MG63 (cell line): Measurements from ENCODE around the gene TSHZ2. TPM values are rescaled to one million over a fixed set of nuclear protein-coding genes. Genes with fewer than 3 reads are reported as not detected.

Experiments used
- DNase-seq: peaks from one replicate; pipeline ENCODE4 v3.0.0-alpha.2; 2020
- H3K27me3 ChIP-seq: fragments of 250-450 bp; sonication (Bioruptor Pico); 2 replicates; pipeline ENCODE4 v1.5.1; 2020; ENCODE audit warnings: mild to moderate bottlenecking, moderate library complexity
- H3K36me3 ChIP-seq: fragments of 250-450 bp; sonication (Bioruptor Pico); 2 replicates; pipeline ENCODE4 v1.5.1; 2020; ENCODE audit warnings: mild to moderate bottlenecking, moderate library complexity
- H3K4me3 ChIP-seq: fragments of 250-450 bp; sonication (Bioruptor Pico); 2 replicates; pipeline ENCODE4 v1.5.1; 2020; ENCODE audit warnings: mild to moderate bottlenecking, moderate library complexity
- H3K9me3 ChIP-seq: fragments of 250-450 bp; sonication (Bioruptor Pico); 2 replicates; pipeline ENCODE4 v1.5.1; 2020; ENCODE audit warnings: mild to moderate bottlenecking, moderate library complexity
- total RNA-seq: library from RNA; depleted of rRNA; stranded (reverse); fragments of >200 nt; shearing (Covaris generic); gene quantifications from 2 replicates; pipeline ENCODE4 v1.2.3, GENCODE V29; 2014; ENCODE audit warnings: low replicate concordance

Gene TSHZ2
- total RNA-seq, 1 experiment from 2014 or later = not detected

GRCh38 chr20:53100476-53100911 lies 128.3 kb downstream of the TSHZ2 start:
- H3K4me3 ChIP-seq = no peak overlapping the region
- H3K27me3 ChIP-seq = no peaks in the 10 kb centered on the region
- H3K36me3 ChIP-seq = no peaks in the 10 kb centered on the region
- no peak for DNase-seq
- peaks cover 5% of the 10 kb centered on the region; the same call in 1 of the 2 replicates for H3K9me3 ChIP-seq

GRCh38 chr20:53101992-53102760 lies 130.0 kb downstream of the TSHZ2 start:
- Histone ChIP-seq H3K27me3 (no peaks in the 10 kb centered on the region), H3K4me3 (no peak overlapping the region), H3K9me3 (peaks cover 5% of the 10 kb centered on the region; the same call in 1 of the 2 replicates), H3K36me3 (no peaks in the 10 kb centered on the region)
- DNase-seq = no peak

- Histone ChIP-seq H3K27me3 (no peaks in the 10 kb centered on the region), H3K36me3 (no peaks in the 10 kb centered on the region), H3K4me3 (no peak overlapping the region), H3K9me3 (peaks cover 5% of the 10 kb centered on the region; the same call in 1 of the 2 replicates)
- no peak for DNase-seq
These were observed 131.0 kb downstream of the TSHZ2 start for GRCh38 chr20:53103124-53103523.

GRCh38 chr20:53104884-53105283 lies 132.7 kb downstream of the TSHZ2 start:
- no peaks in the 10 kb centered on the region for H3K36me3 ChIP-seq
- H3K9me3 ChIP-seq = no peaks in the 10 kb centered on the region
- no peak for DNase-seq
- no peaks in the 10 kb centered on the region; the same call in 1 of the 2 replicates for H3K27me3 ChIP-seq
- H3K4me3 ChIP-seq = no peak overlapping the region

GRCh38 chr20:53116733-53117132 lies 144.6 kb downstream of the TSHZ2 start:
- H3K36me3 ChIP-seq = no peaks in the 10 kb centered on the region
- peaks cover 8% of the 10 kb centered on the region; the same call in 1 of the 2 replicates for H3K27me3 ChIP-seq
- H3K9me3 ChIP-seq = no peaks in the 10 kb centered on the region
- no peak for DNase-seq
- no peak overlapping the region for H3K4me3 ChIP-seq

- Histone ChIP-seq H3K9me3 (no peaks in the 10 kb centered on the region), H3K27me3 (peaks cover 3% of the 10 kb centered on the region; the same call in 1 of the 2 replicates), H3K36me3 (no peaks in the 10 kb centered on the region), H3K4me3 (no peak overlapping the region)
- no peak for DNase-seq
These were observed 150.7 kb downstream of the TSHZ2 start for GRCh38 chr20:53122853-53123252.

- no peaks in the 10 kb centered on the region for H3K9me3 ChIP-seq
- peaks cover 3% of the 10 kb centered on the region; the same call in 1 of the 2 replicates for H3K27me3 ChIP-seq
- H3K4me3 ChIP-seq = no peak overlapping the region
- no peaks in the 10 kb centered on the region for H3K36me3 ChIP-seq
- no peak for DNase-seq
These were observed 152.0 kb downstream of the TSHZ2 start for GRCh38 chr20:53124075-53124551.

- H3K27me3 ChIP-seq = 0 out of 2 replicates have a peak, but pooled peaks cover 3% of the 10 kb centered on the region
- no peak overlapping the region for H3K4me3 ChIP-seq
- H3K36me3 ChIP-seq = no peaks in the 10 kb centered on the region
- DNase-seq = no peak
- no peaks in the 10 kb centered on the region for H3K9me3 ChIP-seq
These were observed 152.6 kb downstream of the TSHZ2 start for GRCh38 chr20:53124803-53125202.

- no peak overlapping the region for H3K4me3 ChIP-seq
- H3K27me3 ChIP-seq = no peaks in the 10 kb centered on the region
- DNase-seq = no peak
- H3K9me3 ChIP-seq = no peaks in the 10 kb centered on the region
- H3K36me3 ChIP-seq = no peaks in the 10 kb centered on the region
These were observed 154.0 kb downstream of the TSHZ2 start for GRCh38 chr20:53126185-53126584.

GRCh38 chr20:53127027-53127426 lies 154.9 kb downstream of the TSHZ2 start:
- Histone ChIP-seq H3K36me3 (no peaks in the 10 kb centered on the region), H3K4me3 (no peak overlapping the region), H3K9me3 (no peaks in the 10 kb centered on the region), H3K27me3 (no peaks in the 10 kb centered on the region)
- no peak for DNase-seq

GRCh38 chr20:53128004-53128403 lies 155.8 kb downstream of the TSHZ2 start:
- no peak for DNase-seq
- Histone ChIP-seq H3K36me3 (no peaks in the 10 kb centered on the region), H3K27me3 (no peaks in the 10 kb centered on the region; the same call in 1 of the 2 replicates), H3K4me3 (no peak overlapping the region), H3K9me3 (no peaks in the 10 kb centered on the region)

- H3K9me3 ChIP-seq = no peaks in the 10 kb centered on the region
- H3K4me3 ChIP-seq = no peak overlapping the region
- peak; percentile 65 for DNase-seq
- no peaks in the 10 kb centered on the region for H3K36me3 ChIP-seq
- H3K27me3 ChIP-seq = peaks cover 4% of the 10 kb centered on the region
These were observed 157.4 kb downstream of the TSHZ2 start for GRCh38 chr20:53129563-53129962.

- Histone ChIP-seq H3K27me3 (peaks cover 4% of the 10 kb centered on the region), H3K36me3 (no peaks in the 10 kb centered on the region), H3K4me3 (no peak overlapping the region), H3K9me3 (no peaks in the 10 kb centered on the region)
- DNase-seq = no peak
These were observed 158.6 kb downstream of the TSHZ2 start for GRCh38 chr20:53130795-53131194.

GRCh38 chr20:53133125-53133524 lies 161.0 kb downstream of the TSHZ2 start:
- Histone ChIP-seq H3K9me3 (no peaks in the 10 kb centered on the region), H3K4me3 (no peak overlapping the region), H3K27me3 (peaks cover 4% of the 10 kb centered on the region), H3K36me3 (no peaks in the 10 kb centered on the region)
- DNase-seq = no peak

GRCh38 chr20:53133628-53134027 lies 161.5 kb downstream of the TSHZ2 start:
- H3K27me3 ChIP-seq = peaks cover 4% of the 10 kb centered on the region
- DNase-seq = no peak
- H3K4me3 ChIP-seq = no peak overlapping the region
- H3K9me3 ChIP-seq = no peaks in the 10 kb centered on the region
- no peaks in the 10 kb centered on the region for H3K36me3 ChIP-seq

- Histone ChIP-seq H3K36me3 (no peaks in the 10 kb centered on the region), H3K27me3 (peaks cover 4% of the 10 kb centered on the region), H3K4me3 (no peak overlapping the region), H3K9me3 (no peaks in the 10 kb centered on the region)
- DNase-seq = no peak
These were observed 164.3 kb downstream of the TSHZ2 start for GRCh38 chr20:53136473-53136872.

- no peak for DNase-seq
- no peak overlapping the region for H3K4me3 ChIP-seq
- H3K27me3 ChIP-seq = peaks cover 4% of the 10 kb centered on the region; the same call in 1 of the 2 replicates
- 0 out of 2 replicates have a peak, but pooled peaks cover 3% of the 10 kb centered on the region for H3K9me3 ChIP-seq
- H3K36me3 ChIP-seq = no peaks in the 10 kb centered on the region
These were observed 166.5 kb downstream of the TSHZ2 start for GRCh38 chr20:53138454-53139262.
